OCI-LY3 (cell line): ENCODE measurements around the gene MTCH1.

ENCODE experiments used
- CTCF ChIP-seq: fragments of 200-600, 300-600 bp; sonication (generic); IDR thresholded peaks from 2 replicates; pipeline ENCODE4 v1.5.1; 2014; ENCODE audit warnings: antibody characterized with exemption, low read length, low read depth
- EZH2phosphoT487 ChIP-seq: fragments of 200-600 bp; shearing (Covaris generic); IDR thresholded peaks from 2 replicates; pipeline ENCODE4 v1.6.1; 2018; ENCODE audit warnings: antibody characterized with exemption, mixed run types, low read depth

- TF ChIP-seq CTCF (no peak), EZH2phosphoT487 (no peak)
Observed at GRCh38 chr6:36946526-36946925, 39.5 kb downstream of the MTCH1 start.
